DMS53 treated with DMSO at 0.1 percent for 48 hours (cell line): ENCODE results near the gene SIAH2.

Source experiments
- DNase-seq: peaks from one replicate; lab custom pipeline; 2025; ENCODE audit not compliant: unreplicated experiment; lab: John Stamatoyannopoulos, UW

SIAH2 gene

GRCh38 chr3:150736316-150736719 is 26.7 kb downstream of the SIAH2 start:
- no peak for DNase-seq

DNA sequence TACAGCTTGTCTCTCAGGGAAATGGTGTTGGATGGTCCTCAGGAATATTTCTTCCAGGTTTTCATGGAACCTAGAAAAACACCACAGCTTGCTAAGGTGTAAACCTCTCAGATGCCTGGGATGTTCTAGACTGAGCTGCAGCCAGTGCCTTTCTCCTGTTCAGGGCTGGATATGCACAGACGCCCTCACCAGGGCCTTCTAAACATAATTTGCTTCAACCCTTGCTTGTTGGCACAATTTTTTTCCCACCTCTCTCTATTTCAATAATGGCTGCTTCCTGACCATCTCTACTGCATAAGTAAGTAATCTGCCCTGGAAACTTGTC is 28.2 kb downstream of the SIAH2 start:
- DNase-seq: no peak

GRCh38 chr3:150733936-150734794 is 28.8 kb downstream of the SIAH2 start:
- DNase-seq: no peak

DNA sequence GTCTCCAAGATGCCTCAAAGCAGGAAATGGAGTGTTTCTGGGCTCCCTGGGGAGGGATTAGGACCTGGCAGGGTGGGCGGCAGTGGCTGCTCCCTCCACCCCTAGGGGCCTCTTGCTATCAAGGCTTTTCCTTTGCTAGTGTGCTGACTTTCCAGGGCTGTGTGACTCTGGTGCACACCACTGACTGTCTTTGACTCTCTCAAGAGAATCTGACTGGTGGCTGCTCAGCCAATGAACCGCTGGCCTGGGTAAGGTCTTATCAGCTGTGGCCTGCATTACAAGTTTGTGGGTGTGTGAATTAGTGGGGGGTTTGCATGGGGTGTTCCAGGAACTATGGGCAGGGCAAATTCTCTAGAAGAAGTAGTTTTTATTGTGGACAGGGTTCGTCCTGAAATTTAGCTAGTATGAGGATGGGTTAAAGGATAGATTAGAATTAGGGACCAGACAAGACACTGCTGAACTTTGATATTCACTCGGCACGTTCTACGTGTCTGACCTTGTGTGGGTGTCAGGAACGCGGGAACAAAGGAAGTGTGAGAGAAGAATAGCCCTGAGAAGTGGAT is 29.5 kb downstream of the SIAH2 start:
- no peak for DNase-seq

GRCh38 chr3:150729682-150730360 is 33.1 kb downstream of the SIAH2 start:
- DNase-seq: no peak

- no peak for DNase-seq
These were observed 35.1 kb downstream of the SIAH2 start for GRCh38 chr3:150727653-150728502.

GRCh38 chr3:150725548-150725947 is 37.4 kb downstream of the SIAH2 start:
- DNase-seq: no peak

DNA sequence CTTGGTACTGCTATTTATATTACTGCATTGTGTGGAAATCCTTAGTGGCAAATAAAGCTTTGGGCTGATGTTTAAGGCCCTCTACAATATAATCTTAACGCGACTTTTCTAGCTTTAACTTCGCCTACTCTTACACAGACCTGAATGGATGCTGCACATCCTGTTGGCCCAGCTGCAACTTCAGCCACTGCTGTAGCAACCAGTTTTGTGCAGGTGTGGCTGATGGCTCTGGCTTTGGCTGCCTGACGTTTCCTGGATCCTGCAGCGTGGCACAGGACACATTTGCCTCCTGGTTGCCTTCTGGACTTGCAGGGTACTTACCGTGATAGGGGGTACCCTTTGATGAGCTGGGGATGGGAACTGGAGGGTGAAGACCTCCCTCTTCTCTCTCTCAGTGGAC is 39.0 kb downstream of the SIAH2 start:
- DNase-seq: no peak

GRCh38 chr3:150722267-150722666 is 40.7 kb downstream of the SIAH2 start:
- no peak for DNase-seq

DNA sequence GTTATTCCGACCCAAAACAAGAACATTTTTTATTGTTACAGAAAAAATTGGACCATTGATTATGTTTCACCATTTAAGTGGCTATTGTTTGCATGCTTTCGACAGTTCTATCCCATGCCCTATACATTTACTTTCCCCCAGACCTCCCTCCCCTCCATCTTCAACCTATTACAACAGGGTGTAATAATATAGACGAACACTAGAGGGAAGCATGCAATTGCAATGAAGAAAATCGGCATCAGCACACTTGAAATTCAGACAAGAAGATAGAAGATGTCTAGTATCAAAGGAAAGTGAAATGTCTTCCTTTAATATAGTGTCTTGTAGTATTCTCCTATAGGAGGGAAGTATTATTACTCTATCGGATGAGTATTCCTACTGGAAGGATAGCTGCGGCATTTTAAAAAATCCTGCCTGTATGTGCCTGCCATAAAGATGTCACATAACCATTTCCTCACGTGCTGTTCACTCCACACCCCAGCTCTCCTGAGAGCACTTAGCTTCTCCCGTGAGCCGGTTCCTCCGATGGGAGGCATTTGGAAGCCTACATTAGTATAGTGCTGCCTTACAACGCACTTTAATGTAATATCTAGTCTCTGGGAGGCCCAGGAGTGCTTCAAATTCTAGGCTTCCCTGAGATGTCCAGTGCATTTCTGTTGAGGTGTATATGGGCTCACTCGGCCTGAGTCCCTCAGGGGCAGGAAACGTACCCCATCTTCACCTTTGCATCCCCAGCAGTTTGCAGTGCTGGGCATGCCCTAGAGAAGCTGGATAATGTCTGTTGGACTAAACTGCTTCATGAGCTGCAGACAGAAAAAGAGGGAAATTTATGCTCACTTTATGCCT is 41.5 kb downstream of the SIAH2 start:
- DNase-seq: peak; percentile 32

DNA sequence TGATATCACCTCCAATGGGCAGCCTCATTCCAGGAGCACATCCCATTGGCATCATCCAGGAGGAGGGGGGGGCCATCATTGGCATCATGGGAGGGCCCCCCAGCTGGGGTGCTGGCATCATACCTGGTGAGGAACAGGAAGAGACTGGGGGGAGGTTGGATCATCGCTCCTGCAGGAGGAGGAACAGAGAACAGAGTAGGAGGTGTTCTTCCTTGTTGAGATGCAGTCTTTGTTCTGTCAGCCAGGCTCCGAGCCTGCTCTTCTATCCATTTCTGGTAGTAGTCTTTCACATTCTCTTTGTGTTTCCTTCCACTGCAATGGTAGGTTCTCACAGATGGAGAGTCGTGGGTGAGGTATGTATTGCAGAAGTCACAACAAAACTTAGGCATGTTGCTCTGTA is 42.5 kb downstream of the SIAH2 start:
- DNase-seq: no peak

GRCh38 chr3:150710097-150710496 is 52.9 kb downstream of the SIAH2 start:
- no peak for DNase-seq

- DNase-seq: peak; percentile 68
These were observed 59.1 kb downstream of the SIAH2 start, which contains the start of gene ERICH6 for GRCh38 chr3:150703756-150704344. Gene ERICH6, minus strand, starts transcription at chr3:150703920. Its CDS starts 22 bp downstream, at chr3:150703898.

DNA sequence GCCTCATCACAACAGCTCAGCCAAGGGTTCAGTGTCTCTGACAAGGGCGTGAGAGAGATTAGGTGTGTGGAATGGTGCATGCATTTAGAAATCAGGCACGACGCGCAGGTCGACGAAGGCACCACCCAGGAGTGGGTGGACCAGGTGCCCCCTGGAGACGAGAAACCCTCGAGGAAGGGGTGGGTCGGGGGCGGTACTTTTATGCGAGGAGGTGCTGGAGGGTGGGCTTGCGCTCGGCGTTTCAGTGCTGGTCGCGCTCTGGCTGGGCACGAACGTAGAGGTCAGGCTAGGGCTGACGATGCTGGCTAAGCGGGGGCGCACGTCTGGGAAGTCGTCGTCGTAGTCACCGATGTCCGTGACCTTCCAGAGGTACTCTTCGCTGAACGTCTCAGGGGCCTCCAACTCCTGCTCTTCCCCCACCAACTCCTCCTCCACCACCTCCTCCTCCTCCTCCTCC is 59.6 kb downstream of the SIAH2 start:
- no peak for DNase-seq

- DNase-seq: no peak
These were observed 63.8 kb downstream of the SIAH2 start for GRCh38 chr3:150699068-150699639.

- DNase-seq: no peak
These were observed 65.3 kb downstream of the SIAH2 start for GRCh38 chr3:150697646-150698045.

- no peak for DNase-seq
These were observed 71.4 kb downstream of the SIAH2 start for GRCh38 chr3:150691414-150692040.
